ENCODE data around the gene ASNS. TPM values are rescaled to one million over a fixed set of nuclear protein-coding genes. Genes with fewer than 3 reads are reported as not detected.
"Not testable (repeated sequence)": the region's sequence is repeated elsewhere in the genome, so short reads cannot be mapped to it uniquely, and the experiment has no call there.

ASNS gene, protein sequence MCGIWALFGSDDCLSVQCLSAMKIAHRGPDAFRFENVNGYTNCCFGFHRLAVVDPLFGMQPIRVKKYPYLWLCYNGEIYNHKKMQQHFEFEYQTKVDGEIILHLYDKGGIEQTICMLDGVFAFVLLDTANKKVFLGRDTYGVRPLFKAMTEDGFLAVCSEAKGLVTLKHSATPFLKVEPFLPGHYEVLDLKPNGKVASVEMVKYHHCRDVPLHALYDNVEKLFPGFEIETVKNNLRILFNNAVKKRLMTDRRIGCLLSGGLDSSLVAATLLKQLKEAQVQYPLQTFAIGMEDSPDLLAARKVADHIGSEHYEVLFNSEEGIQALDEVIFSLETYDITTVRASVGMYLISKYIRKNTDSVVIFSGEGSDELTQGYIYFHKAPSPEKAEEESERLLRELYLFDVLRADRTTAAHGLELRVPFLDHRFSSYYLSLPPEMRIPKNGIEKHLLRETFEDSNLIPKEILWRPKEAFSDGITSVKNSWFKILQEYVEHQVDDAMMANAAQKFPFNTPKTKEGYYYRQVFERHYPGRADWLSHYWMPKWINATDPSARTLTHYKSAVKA
- total RNA-seq = 1.2 TPM

DNA sequence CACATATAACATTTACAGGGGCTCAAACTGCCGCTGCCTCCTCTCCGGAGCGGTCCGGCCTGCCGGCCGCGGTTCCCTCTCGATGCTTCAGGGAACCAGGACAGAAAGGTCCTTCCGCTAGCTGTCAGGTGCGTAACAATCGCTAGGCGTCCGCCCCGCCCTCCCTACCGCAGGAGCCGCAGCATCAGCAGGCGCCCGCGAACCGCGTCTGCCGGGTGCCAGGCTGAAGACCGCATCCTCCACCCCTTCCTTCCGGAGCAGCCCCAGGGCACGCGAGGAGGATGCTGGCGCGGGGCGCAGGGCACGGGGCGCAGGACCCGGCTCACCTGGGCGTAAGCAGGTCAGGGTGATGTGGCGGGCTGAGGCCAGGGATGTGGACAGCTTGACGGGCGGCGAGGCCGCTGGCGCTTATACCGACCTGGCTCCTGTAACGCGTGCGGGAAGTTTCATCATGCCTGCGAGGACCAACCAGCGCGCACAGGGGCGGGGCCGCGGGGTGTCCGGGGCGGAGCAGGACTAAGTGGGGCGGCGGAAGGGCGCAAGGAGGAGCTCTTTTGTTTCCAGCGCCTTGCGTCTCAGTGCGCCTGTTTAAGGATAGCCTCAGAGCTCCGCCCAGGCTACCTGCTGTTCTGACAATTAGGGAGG lies at the start of gene ASNS:
TSS of gene ASNS (minus strand) at position 384 of the 645 bp plus-strand sequence. CDS start 3,252 bp downstream, outside the sequence.
- DNase-seq (ENCODE audit: low spot score) (peak; percentile 74), ATAC-seq (peak; percentile 98)

DNA sequence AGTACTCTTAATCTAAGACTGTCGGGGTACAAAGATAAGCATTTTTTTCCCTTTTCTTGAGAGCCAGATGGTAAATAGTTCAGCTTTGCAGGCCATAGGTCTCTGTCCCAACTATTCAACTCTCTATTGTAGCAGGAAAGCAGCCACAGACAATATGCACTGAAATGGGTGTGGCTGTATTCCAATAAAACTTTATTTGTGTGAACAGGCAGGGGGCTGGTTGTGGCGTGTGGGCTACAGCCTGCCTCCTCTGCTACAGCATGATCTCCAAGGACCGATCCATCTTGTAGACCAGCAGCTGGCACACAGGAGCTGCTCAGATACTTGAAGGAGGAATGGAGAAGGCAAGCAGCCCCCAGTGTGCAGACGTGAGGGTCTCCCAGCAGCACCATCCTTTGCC lies 49.0 kb upstream of the ASNS start:
- not testable (repeated sequence) for DNase-seq (ENCODE audit: low spot score); ATAC-seq

DNA sequence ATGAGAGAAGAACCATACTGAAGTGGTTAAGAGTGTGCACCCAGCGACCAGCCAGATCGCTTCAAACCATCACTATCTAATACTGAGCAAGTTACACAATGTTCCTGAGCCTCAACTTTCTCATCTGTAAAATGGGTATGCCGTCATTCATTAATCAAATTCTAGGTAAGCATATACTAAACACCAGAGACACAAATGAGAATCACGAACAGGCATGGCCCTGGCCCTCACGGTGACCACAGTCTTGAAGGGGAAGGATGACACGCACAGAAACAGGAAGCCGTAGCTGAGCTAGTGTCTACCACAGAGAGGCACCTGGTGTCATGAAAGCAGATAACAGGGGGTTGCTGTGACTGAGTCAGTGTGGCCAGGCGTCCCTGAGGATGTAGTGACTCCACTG lies 43.1 kb upstream of the ASNS start:
- not testable (repeated sequence) for ATAC-seq

DNA sequence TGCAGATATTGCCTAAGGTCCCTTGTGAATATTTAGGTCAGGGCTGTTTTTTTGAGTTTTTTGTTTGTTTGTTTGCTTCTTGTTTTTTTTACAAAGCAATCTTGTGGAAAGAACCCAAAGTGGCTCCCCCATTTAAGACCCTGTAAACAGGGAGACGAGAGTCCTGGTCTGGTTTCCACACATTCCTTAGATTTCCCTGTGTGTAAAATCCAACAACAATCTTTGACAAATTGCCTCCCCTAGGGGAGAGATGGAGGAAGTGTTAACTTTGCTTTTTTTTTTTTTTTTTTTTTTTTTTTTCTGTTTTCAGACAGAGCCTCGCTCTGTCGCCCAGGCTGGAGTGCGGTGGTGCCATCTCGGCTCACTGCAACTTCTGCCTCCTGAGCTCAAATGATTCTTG lies 40.1 kb upstream of the ASNS start:
- DNase-seq (ENCODE audit: low spot score) = not testable (repeated sequence)

More for the DNA sequence above, 43.1 kb upstream of the ASNS start:
- not testable (repeated sequence) for DNase-seq (ENCODE audit: low spot score)

DNA sequence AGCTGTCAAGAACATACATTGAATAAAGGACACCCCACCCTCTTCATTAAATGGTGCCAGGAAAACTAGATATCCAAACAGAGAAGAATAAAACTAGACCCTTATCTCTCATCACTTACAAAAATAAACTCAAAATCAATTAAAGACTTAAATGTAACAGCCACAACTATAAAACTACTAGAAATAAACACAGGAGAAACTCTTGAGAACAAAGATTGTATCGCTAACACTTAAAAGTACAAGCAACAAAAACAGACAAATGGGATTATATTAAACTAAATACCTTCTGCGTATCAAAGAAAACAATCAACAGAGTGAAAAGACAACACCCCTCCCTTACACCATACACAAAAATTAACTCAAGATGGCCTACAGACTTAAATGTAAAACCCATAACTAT lies 24.7 kb upstream of the ASNS start:
- ATAC-seq; DNase-seq (ENCODE audit: low spot score): not testable (repeated sequence)

More for the DNA sequence above, 40.1 kb upstream of the ASNS start:
- not testable (repeated sequence) for ATAC-seq

DNA sequence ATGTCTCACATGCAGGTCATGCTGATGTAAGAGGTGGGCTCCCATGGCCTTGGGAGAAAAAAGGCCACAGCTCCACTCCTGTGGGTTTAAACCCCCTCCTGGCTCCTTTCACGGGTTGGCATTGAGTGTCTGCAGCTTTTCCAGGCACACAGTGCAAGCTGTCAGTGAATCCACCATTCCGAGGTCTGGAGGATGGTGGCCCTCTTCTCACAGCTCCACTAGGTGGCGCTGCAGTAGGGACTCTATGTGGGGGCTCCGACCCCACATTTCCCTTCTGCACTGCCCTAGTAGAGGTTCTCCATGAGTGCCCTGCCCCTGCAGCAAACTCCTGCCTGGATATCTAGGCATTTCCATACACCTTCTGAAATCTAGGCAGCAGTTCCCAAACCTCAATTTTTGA lies 19.5 kb upstream of the ASNS start:
- DNase-seq (ENCODE audit: low spot score); ATAC-seq: not testable (repeated sequence)

DNA sequence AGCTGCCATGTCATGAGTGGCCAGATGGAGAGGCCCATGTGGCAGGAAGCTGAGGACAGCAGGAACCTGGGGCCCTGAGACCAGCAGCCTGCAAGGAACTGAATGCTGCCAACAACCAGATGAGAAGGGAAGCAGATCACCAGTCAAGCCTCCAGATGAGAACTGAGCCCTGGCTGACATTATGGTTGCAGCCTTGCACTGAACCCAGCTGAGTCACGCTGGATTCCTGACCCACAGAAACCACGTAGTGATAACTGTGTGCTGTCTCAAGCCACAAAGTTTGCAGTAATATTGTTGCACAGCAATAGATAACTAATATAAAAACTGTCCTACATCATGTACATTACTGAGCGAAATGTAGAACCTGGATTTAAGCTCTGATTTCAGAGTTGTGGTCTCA lies 7.3 kb upstream of the ASNS start:
- not testable (repeated sequence) for DNase-seq (ENCODE audit: low spot score); ATAC-seq

DNA sequence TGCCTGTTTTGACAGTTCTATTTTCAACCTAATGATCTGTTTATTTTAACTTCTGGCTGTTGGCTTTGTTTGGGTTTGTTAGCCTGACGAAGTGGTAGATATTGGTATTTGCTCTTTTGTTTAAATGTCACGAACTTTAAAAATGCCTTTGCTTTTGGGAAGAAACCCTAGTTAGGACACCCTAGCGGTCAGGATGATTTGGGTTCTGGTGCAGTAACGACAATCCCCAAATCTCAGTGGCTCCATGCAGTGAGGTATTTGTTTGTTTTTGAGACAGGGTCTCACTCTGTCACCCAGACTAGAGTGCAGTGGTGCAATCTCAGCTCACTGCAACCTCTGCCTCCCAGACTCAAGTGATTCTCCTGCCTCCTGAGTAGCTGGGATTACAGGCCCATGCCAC lies 2.7 kb upstream of the ASNS start:
- not testable (repeated sequence) for DNase-seq (ENCODE audit: low spot score); ATAC-seq

DNA sequence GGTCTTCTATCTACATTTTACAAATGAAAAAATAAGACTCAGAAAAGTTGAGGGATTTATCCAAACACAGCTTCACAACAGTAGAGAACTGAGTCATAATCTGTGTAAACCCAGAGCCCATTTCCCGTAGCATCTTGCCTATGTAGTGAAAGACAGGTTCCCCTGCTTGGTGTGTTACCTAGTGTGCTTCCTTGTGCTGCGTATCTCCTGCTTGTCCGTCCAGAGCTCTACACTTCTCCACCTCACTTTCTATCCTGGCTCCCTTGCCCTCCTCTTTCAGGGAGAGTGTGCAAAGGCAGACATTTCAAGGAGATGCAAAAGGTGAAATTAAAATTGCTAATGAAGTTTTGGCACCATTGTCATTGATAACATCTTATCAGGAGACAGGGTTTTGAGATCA lies 1.4 kb upstream of the ASNS start:
- no peak for ATAC-seq

DNA sequence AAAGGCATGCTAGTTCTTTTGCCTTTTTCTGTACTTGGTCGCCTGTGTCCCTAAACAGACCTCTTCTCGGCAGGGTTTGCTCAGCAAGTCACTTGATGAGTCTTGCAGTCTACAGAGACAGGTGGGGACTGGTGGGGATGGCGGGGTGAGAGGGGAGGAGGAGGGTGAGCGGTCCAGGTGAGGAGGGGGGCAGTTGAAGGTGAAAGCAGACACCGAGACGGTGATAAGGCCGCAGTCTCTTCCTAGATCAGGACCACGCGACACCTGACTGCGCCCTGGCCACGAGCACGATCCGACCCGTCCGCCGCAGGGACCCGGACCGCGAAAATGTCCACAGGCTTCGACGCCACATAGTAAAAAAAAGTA lies 566 bp downstream of the ASNS start:
- ATAC-seq (no peak), DNase-seq (ENCODE audit: low spot score) (no peak)

More for the DNA sequence above, 1.4 kb upstream of the ASNS start:
- DNase-seq (ENCODE audit: low spot score) = no peak

DNA sequence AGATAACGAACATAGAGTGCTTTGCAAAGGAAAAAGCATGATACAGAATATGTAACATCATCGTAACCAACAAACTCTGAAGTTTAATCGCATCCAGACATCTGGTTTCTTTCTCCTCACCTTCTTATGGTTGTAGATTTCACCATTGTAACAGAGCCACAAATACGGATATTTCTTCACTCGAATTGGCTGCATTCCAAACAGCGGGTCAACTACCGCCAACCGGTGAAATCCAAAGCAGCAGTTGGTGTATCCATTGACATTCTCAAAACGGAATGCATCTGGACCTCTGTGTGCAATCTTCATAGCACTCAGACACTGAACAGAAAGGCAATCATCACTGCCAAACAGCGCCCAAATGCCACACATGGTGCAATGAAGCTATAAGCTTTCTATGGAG lies 3.4 kb downstream of the ASNS start:
- DNase-seq (ENCODE audit: low spot score) = no peak
- no peak for ATAC-seq

DNA sequence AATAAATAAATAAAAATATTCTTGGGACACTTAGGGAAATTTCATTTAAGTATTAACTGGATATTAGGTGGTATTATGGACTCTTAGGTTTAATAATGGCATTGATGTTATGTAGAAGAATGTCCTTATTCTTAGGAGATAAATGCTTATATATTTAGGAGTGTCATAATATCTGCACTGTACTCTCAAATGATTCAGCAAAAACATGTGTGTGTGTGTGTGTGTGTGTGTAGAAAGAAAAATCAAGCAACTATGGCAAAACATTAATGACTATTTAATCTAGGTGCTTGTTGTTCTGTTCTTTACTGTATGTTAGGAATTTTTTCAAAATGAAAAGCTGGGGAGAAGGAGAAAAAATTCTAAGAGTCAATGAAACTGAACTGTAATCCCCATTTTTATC lies 3.9 kb downstream of the ASNS start:
- DNase-seq (ENCODE audit: low spot score) (no peak), ATAC-seq (no peak)

DNA sequence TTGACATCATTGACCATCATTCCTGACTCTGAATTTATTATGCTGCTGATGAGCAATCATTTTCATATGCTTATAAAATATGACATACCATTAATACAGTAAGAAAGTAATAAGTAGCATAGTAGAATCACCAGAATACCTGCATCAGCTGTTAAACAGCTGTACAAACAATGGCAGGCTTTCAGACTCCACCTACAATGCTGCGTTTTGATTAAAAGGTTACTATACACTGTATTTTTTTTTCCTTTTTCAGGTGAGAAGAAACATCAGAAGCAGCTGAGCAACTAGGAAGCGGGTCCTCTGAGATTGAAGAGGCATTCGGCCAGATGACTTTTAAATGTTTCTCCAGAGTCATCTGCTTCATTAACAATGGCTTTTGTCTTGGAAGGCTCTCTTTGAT lies 7.1 kb downstream of the ASNS start:
- ATAC-seq (no peak), DNase-seq (ENCODE audit: low spot score) (no peak)

DNA sequence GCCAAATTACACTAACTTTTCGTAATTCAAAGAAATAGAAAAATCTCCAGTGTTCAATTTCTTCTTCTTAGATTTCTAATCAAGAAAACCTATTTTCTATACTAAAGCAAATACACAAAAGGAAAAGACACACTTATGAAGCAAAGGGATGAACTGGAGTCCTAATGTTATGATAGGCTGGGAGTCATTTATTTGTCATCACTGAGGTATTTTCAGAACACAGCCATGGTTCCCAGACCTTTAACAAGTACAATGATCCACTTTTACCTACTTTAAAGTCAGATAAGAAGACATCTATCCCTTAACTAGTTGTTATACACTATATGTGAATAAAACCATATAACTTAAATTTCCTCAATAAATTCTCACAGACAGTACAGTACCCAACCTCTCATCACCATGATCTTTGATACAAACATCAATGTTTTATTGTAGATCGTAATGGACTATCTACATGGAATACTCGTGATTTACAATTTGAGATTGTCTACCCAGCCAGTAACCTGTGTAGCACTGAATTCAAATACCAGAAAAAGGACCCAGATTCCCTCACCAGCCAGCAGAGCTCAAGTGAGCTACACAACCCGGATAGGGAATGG lies 12.5 kb downstream of the ASNS start:
- no peak for DNase-seq (ENCODE audit: low spot score)
- ATAC-seq = no peak

DNA sequence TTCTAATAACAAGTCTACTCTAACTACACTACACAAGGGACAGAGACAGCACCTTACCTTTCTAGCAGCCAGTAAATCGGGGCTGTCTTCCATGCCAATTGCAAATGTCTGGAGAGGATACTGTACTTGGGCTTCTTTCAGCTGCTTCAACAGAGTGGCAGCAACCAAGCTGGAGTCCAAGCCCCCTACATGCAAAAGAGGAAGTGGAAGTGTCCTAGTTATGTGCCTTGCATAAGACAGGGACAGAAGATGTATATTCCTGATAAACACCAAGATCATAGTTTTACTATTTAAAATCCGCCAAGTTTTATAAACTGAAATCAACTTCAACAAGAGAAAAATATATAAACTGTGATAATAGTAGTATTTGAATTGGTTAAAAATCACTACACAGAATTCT lies 14.0 kb downstream of the ASNS start:
- ATAC-seq (no peak), DNase-seq (ENCODE audit: low spot score) (no peak)

DNA sequence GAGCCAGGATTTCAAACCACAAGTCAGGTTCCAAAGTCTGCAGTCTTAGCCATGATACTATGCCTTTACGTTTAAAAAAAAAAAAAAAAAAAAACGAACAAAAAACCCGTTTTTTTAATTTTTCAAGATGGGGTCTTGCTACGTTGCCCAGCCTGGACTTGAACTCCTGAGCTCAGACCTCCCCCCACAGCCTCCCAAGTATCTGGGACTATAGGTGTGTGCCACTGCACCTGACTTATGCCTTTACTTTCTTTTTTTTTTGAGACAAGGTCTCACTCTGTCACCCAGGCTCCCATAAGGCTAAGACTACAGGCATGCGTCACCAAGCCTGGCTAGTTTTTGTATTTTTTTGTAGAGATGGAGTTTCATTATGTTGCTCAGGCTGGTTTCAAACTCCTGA lies 14.7 kb downstream of the ASNS start:
- DNase-seq (ENCODE audit: low spot score) (no peak), ATAC-seq (no peak)

DNA sequence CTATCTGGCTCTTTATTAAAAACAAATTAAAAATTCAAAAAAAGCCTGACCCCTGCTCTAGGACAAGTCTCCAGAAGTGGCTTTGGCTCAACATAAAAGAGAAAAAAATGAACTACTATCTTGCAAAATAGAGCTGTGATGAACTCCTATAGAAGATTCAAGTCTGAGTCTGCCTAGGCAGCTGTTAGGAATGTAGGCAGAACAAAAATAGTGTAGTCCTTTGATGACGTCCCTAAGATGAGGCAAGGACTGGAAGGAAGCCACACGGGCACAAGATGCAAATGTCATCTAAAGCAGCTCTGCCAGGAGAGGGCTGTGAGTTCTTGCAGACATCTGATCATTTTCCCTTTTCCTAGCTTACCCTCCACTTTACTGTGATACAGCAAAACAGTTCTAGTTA lies 20.5 kb downstream of the ASNS start:
- no peak for ATAC-seq
- DNase-seq (ENCODE audit: low spot score) = no peak

DNA sequence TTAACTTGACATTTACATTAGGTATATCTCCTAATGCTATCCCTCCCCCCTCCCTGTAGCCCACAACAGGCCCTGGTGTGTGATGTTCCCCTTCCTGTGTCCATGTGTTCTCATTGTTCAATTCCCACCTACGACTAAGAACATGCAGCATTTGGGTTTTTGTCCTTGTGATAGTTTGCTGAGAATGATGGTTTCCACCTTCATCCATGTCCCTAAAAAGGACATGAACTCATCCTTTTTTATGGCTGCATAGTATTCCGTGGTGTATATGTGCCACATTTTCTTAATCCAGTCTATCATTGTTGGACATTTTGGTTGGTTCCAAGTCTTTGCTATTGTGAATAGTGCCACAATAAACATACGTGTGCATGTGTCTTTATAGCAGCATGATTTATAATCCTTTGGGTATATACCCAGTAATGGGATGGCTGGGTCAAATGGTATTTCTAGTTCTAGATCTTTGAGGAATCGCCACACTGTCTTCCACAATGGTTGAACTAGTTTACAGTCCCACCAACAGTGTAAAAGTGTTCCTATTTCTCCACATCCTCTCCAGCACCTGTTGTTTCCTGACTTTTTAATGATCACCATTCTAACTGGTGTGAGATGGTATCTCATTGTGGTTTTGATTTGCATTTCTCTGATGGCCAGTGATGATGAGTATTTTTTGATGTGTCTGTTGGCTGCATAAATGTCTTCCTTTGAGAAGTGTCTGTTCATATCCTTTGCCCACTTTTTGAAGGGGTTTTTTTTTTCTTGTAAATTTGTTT lies 21.8 kb downstream of the ASNS start:
- ATAC-seq = not testable (repeated sequence)

DNA sequence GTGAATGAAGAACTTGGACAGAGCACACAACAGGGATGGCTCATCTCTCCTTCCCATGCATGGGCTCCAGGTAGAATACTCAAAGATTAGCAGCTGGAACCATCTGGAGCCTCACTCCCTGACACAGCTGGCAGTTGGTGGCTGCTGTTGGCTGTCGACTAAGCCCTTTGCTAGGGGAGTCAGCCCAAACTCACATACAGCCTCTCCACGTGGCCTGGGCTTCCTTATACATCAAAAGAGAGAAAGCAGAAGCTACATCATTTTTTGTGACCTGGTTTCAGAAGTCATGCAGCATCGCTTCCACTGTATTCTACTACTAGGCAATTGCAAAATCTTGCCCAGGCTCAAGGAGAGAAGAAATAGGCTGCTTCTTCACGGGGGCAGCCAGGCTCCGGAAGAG lies 24.4 kb downstream of the ASNS start:
- DNase-seq (ENCODE audit: low spot score) (no peak), ATAC-seq (no peak)

More for the DNA sequence above, 21.8 kb downstream of the ASNS start:
- DNase-seq (ENCODE audit: low spot score) = not testable (repeated sequence)

DNA sequence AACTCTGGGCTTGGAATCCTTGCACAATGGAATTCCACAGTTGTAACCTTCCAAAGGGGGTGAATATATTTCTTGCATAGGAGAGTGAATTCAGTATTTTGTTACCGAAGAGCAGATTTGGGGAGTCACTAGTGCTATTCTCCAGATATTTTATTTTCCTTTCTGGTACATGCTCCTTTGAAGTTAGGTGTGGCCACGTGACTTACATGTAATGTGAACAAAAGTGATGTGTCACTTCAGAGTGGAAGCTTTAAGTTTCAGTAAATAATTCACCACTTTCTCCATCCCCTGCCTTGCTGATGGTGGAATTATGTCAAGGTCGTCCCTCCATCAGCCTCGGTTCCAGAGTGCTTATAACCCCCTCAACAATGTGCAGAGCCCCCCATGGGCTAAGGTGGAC lies 25.3 kb downstream of the ASNS start:
- ATAC-seq = no peak

More for the DNA sequence above, 25.3 kb downstream of the ASNS start:
- DNase-seq (ENCODE audit: low spot score) = no peak
